K562 (cell line): ENCODE measurements around the gene IPO7. TPM values are rescaled to one million over a fixed set of nuclear protein-coding genes. Genes with fewer than 3 reads are reported as not detected.

Source experiments
- CLOCK ChIP-seq: fragments of 250-450 bp; sonication (Bioruptor Pico); IDR thresholded peaks from 2 replicates; pipeline ENCODE4 v1.4.0; 2020; ENCODE audit warnings: mild to moderate bottlenecking, moderate library complexity, borderline replicate concordance
- HMG20B ChIP-seq: fragments of 250-450 bp; sonication (Bioruptor Pico); IDR thresholded peaks from 2 replicates; pipeline ENCODE4 v1.5.0; 2021; ENCODE audit warnings: mild to moderate bottlenecking
- HNRNPUL1 ChIP-seq: fragments of 200-400 bp; formaldehyde crosslinking; IDR thresholded peaks from 2 replicates; pipeline ENCODE4 v1.6.1; 2017; ENCODE audit warnings: low read length
- NCOA6 ChIP-seq: fragments of 450-650 bp; IDR thresholded peaks from 2 replicates; pipeline ENCODE4 v1.6.1; 2017; ENCODE audit warnings: mild to moderate bottlenecking
- RBBP5 ChIP-seq: fragments of 200-600 bp; sonication (generic); IDR thresholded peaks from 2 replicates; pipeline ENCODE4 v1.6.1; 2012; ENCODE audit warnings: borderline replicate concordance, mild to moderate bottlenecking, low read length, control low read depth, inconsistent platforms; ENCODE audit not compliant: insufficient read depth, poor library complexity, severe bottlenecking
- TAF9B ChIP-seq: fragments of 450-650 bp; IDR thresholded peaks from 2 replicates; pipeline ENCODE4 v1.6.1; 2018; ENCODE audit warnings: mild to moderate bottlenecking; ENCODE audit not compliant: partially characterized antibody
- ZFP30 ChIP-seq: fragments of 250-450 bp; sonication (Bioruptor Pico); IDR thresholded peaks from 2 replicates; pipeline ENCODE4 v1.8.0; 2022; ENCODE audit warnings: moderate library complexity, mild to moderate bottlenecking, inconsistent platforms, borderline replicate concordance
- ZNF311 ChIP-seq: fragments of 250-450 bp; sonication (Bioruptor Pico); IDR thresholded peaks from 2 replicates; pipeline ENCODE4 v1.4.0; 2020; ENCODE audit warnings: mild to moderate bottlenecking, moderate library complexity
- ZNF511 ChIP-seq: sonication (generic); formaldehyde crosslinking; IDR thresholded peaks from 2 replicates; pipeline ENCODE4 v1.8.0; 2022; ENCODE audit warnings: mild to moderate bottlenecking, missing genetic modification reagents
- ZZZ3 ChIP-seq: fragments of 450-650 bp; IDR thresholded peaks from 2 replicates; pipeline ENCODE4 v1.6.1; 2016; ENCODE audit warnings: antibody characterized with exemption, mild to moderate bottlenecking, moderate library complexity
- polyA plus RNA-seq, 8 experiments: library from polyadenylated mRNA; depleted of rRNA in 4 of 8; stranded (reverse) in 5 of 8; unstranded in 3 of 8; fragments of >200 nt; fragmentation: Nextera tagmentation in 2 of 8; fragmentation: Illumina TruSeq in 1 of 8; extraction: Ambion mirVana in 2 of 8; extraction: Trizol in 1 of 8; gene quantifications; 2 replicates each; pipeline versions ENCODE4 v1.2.1 to v1.2.3, GENCODE V29; 2011 to 2014; ENCODE audit warnings: inconsistent platforms in 1 of 8, missing spikeins in 1 of 8
- total RNA-seq, 7 experiments: library from RNA; depleted of rRNA in 6 of 7; stranded (reverse); fragments of >200 nt in 6 of 7; fragmentation: Illumina TruSeq in 2 of 7; extraction: Trizol in 2 of 7; gene quantifications; 2 replicates each; pipeline versions ENCODE4 v1.2.1 to v1.2.3, GENCODE V29; 2011 to 2021; ENCODE audit warnings: low replicate concordance in 1 of 7
- TF ChIP-seq, protein P1 (sequence below), 2 experiments: fragments of 450-650 bp; IDR thresholded peaks; 2 replicates each; pipeline ENCODE4 v1.6.1; 2016; ENCODE audit warnings: mild to moderate bottlenecking in 2 of 2, borderline replicate concordance in 1 of 2, low read depth in 1 of 2, moderate library complexity in 1 of 2
- TF ChIP-seq, protein P2 (sequence below): sonication (generic); formaldehyde crosslinking; IDR thresholded peaks from 2 replicates; pipeline ENCODE4 v1.8.1; 2022; ENCODE audit warnings: missing genetic modification reagents

Gene IPO7
- total and polyA plus RNA-seq, 9 of the 15 experiments (the other 6 are each of a cell fraction or from before 2014, with no cell fraction given): 23.6 to 138 (median 110) TPM

DNA sequence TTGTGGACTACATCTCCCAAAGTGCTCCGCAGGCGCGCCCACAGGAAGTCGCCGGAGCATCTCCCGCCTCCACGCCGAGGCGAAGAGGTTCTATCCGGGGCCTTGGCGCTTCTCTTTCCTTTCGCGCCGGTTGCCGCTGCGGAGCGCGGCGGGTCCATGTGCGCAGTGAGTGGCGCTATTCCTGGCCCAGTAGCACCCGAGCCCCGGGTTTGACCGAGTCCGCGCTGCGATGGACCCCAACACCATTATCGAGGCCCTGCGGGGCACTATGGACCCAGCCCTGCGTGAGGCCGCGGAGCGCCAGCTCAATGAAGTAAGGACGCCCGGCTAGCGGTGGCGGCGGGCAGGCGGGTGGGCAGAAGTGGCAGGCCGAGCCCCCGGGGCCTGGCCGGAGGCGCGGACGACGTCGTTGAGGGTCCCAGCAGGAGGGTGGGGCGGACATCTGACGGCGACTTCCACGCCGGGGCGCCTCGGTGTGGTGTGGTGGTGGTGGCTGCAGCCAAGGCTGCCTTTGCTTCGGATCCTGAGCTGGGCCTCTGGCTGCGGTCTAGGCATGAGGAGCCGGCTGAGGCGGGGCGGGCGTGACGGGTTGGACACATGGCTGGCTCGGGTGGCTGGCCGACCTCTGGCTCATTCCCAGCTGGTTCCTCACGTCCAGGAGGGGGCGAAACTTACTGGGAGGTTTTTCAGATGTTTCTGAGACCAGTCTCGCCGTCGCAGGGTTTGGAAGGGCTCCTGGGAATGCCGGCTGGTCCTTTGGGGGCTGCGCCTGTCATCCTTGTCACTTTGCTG, at the start of gene IPO7 (continued):
- no peak for TF ChIP-seq ZFP30 (CRISPR knock-in tag)
- TF ChIP-seq CLOCK (CRISPR knock-in tag): no peak
- peak; percentile 77 for TF ChIP-seq ZNF511 (CRISPR knock-in tag)
- TF ChIP-seq, protein P1, sequence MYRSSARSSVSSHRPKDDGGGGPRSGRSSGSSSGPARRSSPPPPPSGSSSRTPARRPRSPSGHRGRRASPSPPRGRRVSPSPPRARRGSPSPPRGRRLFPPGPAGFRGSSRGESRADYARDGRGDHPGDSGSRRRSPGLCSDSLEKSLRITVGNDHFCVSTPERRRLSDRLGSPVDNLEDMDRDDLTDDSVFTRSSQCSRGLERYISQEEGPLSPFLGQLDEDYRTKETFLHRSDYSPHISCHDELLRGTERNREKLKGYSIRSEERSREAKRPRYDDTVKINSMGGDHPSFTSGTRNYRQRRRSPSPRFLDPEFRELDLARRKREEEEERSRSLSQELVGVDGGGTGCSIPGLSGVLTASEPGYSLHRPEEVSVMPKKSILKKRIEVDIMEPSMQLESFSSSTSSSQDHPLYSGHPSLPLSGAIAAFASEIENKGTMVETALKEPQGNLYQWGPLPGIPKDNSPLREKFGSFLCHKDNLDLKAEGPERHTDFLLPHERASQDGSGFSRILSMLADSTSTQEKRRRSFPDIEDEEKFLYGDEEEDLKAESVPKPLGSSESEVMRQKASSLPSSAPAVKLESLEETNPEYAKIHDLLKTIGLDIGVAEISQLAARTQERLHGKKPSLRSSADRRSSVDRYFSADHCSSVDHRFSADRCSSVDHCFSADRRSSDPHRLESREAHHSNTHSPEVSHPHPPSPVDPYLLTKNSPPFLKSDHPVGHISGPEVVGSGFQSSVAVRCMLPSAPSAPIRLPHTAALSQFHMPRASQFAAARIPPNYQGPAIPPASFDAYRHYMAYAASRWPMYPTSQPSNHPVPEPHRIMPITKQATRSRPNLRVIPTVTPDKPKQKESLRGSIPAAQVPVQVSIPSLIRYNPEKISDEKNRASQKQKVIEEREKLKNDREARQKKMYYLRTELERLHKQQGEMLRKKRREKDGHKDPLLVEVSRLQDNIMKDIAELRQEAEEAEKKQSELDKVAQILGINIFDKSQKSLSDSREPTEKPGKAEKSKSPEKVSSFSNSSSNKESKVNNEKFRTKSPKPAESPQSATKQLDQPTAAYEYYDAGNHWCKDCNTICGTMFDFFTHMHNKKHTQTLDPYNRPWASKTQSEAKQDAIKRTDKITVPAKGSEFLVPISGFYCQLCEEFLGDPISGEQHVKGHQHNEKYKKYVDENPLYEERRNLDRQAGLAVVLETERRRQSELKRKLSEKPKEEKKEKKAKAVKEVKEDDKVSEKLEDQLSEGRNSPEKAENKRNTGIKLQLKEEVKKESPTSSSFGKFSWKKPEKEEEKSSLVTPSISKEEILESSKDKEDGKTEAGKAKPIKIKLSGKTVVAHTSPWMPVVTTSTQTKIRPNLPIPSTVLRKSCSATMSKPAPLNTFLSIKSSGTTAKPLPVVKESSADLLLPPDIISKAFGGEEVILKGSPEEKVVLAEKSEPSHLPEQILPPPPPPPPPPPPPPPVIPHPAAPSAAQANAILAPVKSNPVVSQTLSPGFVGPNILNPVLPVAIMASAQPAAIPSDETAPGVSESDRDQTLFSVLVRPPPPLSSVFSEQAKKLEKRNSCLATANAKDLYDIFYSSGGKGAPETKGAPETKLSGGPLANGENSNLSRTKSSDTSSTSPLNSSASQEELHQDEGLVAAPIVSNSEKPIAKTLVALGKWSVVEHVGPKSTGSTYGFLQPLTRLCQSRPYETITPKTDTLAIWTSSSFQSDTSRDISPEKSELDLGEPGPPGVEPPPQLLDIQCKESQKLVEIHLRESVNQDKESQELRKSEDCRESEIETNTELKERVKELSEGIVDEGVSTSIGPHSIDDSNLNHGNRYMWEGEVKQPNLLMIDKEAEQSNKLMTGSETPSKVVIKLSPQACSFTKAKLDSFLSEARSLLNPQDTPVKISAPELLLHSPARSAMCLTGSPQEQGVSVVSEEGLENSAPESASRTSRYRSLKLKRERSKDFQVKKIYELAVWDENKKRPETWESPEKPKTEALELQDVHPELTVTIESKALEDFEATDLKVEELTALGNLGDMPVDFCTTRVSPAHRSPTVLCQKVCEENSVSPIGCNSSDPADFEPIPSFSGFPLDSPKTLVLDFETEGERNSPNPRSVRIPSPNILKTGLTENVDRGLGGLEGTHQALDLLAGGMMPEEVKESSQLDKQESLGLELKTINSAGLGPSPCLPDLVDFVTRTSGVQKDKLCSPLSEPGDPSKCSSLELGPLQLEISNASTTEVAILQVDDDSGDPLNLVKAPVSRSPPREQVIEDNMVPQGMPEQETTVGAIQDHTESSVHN (IDR thresholded peaks at IDR 0.05; ENCODE audit: borderline replicate concordance in 1 of 2, low read depth in 1 of 2): no peak
- TF ChIP-seq, protein P2, sequence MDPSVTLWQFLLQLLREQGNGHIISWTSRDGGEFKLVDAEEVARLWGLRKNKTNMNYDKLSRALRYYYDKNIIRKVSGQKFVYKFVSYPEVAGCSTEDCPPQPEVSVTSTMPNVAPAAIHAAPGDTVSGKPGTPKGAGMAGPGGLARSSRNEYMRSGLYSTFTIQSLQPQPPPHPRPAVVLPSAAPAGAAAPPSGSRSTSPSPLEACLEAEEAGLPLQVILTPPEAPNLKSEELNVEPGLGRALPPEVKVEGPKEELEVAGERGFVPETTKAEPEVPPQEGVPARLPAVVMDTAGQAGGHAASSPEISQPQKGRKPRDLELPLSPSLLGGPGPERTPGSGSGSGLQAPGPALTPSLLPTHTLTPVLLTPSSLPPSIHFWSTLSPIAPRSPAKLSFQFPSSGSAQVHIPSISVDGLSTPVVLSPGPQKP (CRISPR knock-in tag): no peak
- peak; percentile 78 for TF ChIP-seq RBBP5
- peak; percentile 79 for TF ChIP-seq TAF9B
- no peak for TF ChIP-seq NCOA6
- peak; percentile 45; the same call in 1 of the 2 replicates for TF ChIP-seq ZNF311
- peak; percentile 54; the same call in 1 of the 2 replicates for TF ChIP-seq ZZZ3
- TF ChIP-seq HMG20B: no peak
- no peak for TF ChIP-seq HNRNPUL1
